HG03432 (cell line): ENCODE results near the gene IFT43.

ENCODE experiments used
- ATAC-seq: cut with Tn5 transposase; IDR thresholded peaks from one replicate; pipeline ENCODE4 v1.9.1; 2021; ENCODE audit warnings: mild to moderate bottlenecking, moderate library complexity; ENCODE audit not compliant: unreplicated experiment

The IFT43 gene

DNA sequence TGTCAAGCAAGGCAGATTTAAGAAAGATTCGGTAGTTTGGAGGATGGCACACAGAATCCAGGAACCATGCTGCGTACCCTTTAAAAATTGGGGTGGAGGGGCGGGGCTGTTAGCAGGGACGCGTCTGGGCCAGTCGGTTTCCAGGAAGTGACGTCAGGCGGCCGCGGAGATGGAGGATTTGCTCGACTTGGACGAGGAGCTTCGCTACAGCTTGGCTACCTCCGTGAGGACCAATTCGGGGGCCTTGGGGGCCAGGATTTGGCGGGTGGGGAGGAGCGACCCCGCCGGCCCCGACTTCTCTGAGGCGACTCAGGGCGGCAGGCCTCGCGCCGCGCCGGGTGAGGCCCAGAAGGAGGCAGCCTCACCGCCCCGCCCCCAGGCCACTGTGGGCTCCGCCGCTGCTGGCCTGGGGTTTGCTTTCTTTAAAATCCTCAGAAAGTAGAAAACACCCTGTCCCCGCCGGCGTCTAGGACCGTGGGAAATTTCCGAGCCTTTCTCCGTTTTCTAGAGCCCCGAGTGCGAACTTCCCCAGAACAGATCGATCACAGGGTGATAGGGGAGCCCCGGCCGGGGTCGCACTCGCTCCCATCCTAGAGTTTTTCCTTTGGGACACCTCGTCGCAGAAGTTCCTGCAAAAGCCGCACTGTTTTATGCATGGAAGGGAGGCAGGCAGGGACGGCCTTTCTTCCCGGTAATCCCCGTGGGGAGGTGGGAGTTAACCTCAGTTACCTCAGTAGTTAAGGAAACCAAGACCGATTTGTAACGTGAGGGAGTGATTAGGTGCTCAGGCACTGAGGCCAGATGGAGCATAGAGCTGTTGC, at the start of gene IFT43:
IFT43 (plus strand) TSS at position 146 of the 821 bp plus-strand sequence; CDS start at position 170, 24 bp downstream.
- peak; percentile 73 for ATAC-seq

DNA sequence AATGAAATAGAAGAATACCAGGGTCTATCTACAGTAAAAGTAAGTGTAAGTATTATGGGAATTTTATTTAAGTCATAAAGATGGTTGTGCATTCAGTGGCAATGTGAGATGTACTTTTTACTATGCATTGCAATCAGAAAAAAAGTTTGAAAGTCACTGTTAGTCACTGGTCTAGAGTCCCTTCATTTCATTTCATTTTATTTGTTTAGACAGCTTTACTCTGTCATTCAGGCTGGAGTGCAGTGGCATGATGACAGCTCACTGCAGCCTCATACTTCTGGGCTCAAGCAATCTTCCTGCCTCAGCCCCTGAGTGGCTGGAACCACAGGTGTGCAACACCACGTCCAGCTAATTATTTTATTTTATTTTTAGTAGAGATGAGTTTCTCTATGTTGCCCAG, 46.4 kb upstream of the IFT43 start:
- ATAC-seq = no peak

GRCh38 chr14:75941030-75941429, 44.5 kb upstream of the IFT43 start:
- no peak for ATAC-seq

- no peak for ATAC-seq
Measured at GRCh38 chr14:75944607-75945241, 40.8 kb upstream of the IFT43 start.

DNA sequence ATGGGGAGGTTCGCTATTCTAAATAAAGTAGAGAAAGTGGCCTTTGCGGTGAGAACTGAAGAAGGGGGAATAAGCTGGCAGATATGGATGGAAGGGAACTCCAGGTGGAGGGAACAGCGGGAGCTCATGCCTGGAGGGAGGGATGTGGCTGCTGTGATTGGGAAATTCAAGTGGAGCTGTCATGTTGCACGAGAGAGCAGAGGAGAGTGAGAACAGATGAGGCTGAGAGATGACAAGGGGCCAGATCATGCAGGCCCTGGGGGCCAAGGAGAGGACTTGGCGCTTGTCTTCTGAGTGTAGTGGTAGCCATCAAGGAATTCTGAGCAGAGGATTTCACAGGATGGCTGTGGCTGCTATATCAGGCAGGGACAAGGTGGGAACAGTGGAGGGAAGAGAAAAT, 38.8 kb upstream of the IFT43 start:
- no peak for ATAC-seq

- ATAC-seq = no peak
Measured at GRCh38 chr14:75952489-75952888, 33.1 kb upstream of the IFT43 start.

GRCh38 chr14:75959031-75959430, 26.5 kb upstream of the IFT43 start:
- ATAC-seq = no peak

GRCh38 chr14:75960231-75960630, 25.3 kb upstream of the IFT43 start:
- ATAC-seq = peak; percentile 95

DNA sequence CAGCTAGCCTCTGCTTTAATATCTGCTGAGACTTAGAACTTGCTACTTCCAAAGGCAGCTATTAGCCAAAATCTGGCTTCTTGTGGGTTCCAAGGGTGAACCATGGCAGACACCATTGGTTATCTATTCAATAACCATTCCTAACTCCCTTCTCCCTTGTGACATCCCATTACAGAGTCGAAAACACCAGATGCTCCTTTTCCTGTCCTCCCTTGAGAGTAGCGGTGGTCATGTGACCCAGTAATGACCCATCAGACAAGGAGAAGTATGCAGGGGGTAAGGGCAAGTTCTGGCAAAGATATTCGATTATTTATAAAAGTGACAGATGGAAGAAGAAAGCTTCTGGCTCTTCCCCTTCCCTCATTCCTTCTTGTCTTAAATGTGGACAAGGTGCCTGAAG, 23.9 kb upstream of the IFT43 start:
- no peak for ATAC-seq

DNA sequence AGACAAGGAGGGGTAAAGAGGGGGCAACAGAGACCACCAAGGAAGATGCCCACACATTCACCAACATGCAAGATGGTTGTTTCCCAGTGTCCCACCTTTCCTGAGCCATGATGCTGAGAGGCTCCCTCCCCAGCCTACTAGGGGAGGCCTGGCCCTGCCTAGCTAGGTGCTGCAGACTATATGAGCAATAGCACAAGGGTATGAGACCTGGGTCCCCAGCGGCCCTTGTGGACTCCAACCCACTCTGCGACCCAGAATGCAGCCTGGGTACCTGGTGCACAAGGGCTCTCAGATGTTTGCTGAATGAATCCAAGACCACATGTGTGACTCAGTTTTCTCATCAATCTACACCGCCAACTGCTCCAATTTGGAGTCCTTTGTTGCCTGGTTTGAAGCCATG, 17.7 kb upstream of the IFT43 start:
- ATAC-seq = no peak

- no peak for ATAC-seq
Measured at GRCh38 chr14:75968456-75968855, 17.1 kb upstream of the IFT43 start.

DNA sequence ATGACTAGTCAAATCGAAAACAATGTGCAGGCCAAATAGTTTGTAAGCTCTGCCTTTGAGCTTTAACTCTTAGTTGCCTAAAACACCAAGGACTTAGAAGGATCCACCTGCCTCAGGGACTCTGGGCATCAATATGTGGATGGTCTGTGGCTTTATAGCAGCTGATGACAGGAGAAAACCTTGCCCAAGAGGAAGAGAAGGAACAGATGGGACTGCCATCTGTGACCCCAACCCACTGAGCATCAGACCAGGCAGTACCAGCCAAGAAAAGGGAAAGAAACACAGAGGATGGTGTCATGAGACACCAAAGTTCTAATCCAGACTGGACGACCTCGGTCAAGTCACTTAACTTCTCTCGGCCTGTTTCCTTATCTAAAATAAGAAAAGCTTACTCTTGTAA, 16.4 kb upstream of the IFT43 start:
- ATAC-seq = no peak

DNA sequence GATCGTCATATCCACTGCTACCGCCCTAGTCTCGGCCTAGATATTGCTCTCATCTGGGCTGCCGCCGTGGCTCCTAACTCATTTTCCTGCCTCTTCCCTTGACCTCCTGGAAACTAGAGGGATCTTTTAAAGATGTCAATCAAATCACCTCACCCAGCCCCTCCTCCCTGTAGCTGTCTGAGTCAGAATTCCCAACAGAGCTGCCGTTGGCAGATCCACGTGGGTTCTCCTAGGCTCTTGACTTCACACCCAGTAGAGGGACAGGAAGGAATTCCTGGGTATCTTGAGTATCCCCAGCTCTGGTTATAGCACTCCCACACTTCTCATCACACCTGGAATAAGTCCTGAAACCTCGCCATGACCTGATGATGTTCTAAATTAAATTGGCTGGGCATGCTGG, 15.7 kb upstream of the IFT43 start:
- no peak for ATAC-seq

GRCh38 chr14:75970989-75971388, 14.6 kb upstream of the IFT43 start:
- no peak for ATAC-seq

DNA sequence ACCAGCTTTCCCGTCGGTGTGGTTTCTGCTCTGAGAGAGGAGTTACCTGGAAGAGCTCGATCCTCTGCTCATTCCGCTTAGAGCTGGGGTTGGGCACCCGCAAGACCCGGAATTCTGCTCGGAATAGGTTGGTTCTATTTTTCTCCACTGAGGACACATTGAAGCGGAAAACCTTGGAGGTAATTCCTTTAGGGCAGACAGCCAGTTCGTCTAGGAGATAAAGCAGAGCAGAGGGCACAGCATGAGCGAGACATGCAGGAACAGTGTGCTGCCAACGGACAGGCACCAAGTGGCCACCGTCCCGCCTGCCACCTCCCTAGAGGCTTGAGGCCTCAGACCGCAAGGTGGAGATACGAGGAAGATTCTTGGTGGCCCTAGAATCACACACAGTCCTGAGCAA, 14.1 kb upstream of the IFT43 start:
- ATAC-seq = no peak

DNA sequence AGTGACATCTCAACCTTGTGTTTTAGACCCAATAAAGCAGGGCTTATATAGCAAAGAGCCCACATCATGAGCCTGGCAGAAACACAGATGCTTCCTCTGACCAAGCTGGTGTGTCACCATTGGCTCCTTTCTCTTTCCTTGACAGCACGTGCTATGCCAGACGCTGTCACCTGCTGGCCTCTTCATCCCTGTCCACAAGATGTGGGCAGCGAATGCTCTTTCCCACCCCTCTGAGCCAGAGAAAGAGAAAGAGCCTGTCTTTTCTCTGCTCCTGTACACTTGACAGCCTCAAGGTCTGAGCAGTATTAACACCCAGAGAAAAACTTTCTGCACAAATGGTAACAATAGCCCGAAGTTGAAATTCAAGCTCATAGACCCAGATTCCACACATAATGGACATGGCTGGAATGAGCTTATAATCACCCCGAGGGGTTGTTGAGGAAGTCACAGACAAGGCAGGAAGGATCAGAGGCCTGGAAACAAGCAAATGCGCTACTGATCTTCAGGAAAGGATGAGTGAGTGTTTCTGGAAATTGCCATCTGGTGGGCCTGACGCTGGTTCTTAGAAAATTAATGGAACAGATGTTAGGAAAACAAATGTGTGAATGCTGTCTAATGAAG, 12.7 kb upstream of the IFT43 start:
- ATAC-seq = no peak

DNA sequence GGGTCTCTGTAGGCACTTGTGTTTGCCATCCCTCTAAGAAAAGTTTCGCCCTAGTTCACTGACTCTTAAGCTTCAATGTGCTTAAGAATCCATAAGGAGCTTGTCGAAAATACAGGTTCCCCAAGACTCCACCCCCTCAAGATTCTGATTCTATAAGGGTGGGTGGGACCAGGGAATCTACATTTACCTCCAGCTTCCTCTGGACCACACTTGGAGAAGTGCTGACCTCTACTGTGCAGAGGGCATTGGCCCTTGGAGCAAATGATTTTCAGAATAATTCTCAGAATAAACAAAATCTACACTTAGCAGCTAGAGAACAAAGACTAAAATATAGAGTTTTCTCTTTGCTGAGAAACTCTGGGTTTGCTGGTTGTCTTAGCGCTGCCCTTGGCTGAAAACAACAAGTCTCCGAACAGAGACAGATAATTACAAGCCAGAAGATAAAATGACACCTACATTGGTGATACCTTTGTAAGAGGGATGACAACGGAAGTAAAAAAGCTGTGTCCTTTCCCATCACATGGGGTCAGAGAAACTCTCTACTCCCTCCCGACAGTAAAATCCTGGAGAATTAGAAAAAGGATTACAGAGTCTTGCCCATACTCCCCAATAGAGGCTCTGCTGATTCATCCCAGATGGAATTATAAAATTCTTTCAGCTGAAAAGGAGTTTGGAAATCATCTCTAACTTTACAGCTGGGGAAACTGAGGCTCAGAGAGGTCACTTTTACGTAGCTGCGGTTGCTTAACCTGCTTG, 8.6 kb upstream of the IFT43 start:
- no peak for ATAC-seq

DNA sequence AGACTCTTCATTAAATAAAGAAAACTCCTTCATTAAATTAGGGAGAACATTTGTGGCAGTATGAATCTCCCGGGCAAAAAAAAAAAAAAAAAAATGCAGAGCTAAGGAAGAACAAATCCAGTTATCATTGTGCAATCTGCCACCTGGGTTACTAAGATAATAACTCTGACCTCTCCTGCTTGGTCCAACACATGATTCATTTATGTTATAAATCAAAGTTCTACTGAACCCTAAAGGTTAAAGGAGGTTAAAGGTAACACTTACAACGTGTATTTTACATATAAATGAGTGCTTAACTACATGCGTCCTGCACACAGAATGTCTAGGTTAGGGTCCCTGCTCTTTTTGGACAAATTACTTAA, 8.0 kb upstream of the IFT43 start:
- no peak for ATAC-seq

DNA sequence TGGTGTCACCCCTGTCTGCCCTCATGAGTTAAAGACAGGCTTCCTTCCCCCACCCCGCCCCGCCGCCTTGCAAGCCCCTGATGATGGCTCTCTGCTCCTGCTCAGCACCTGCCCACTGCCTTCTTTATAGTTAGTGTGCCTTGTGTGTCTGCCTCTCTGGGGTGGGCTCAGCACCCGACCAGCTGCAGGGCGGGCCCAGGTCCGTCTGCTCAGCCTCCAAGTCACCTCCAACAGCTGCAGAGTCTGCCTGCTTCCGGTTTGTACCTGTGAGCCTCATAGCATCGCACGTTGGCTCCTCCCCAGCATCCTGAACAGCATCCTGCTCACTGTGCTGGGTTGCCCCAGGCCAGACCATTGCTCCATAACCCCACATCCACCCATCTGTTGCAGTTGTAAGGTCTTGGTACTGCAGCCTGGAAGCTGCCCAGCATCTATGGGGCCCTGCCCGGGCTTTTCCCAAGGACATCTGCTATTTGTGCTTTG, 7.3 kb upstream of the IFT43 start:
- ATAC-seq = no peak

GRCh38 chr14:75979071-75979571, 6.4 kb upstream of the IFT43 start:
- no peak for ATAC-seq
